ENCODE results near the gene HDAC7. TPM values are rescaled to one million over a fixed set of nuclear protein-coding genes. Genes with fewer than 3 reads are reported as not detected.

The HDAC7 gene
- total and polyA plus RNA-seq, 3 experiments from 2014 or later = 23.1 to 207 (median 206) TPM

GRCh38 chr12:47751561-47751960 lies 68.1 kb downstream of the HDAC7 start:
- Mint-ChIP-seq H3K27me3 (peaks cover 5 to 8% of the 10 kb centered on the region in 2 donors), H3K27ac (no peak overlapping the region), H3K9me3 (no peaks in the 10 kb centered on the region), H3K4me3 (no peak overlapping the region), H3K4me1 (peaks cover 11 to 15% (median 15%) of the 10 kb centered on the region in 3 donors), H3K36me3 (no peaks in the 10 kb centered on the region)
- Histone ChIP-seq H3K4me3 (ENCODE audit: low read length) (no peak overlapping the region), H3K36me3 (ENCODE audit: insufficient read depth, low read length) (no peaks in the 10 kb centered on the region), H3K27ac (ENCODE audit: low read depth, low read length) (no peak overlapping the region), H3K4me1 (ENCODE audit: insufficient read depth, low read length) (no peaks in the 10 kb centered on the region), H3K9me3 (ENCODE audit: low read length) (no peaks in the 10 kb centered on the region), H3K27me3 (ENCODE audit: insufficient read depth, low read length, poor library complexity, severe bottlenecking) (peaks cover 2% of the 10 kb centered on the region)
- CTCF ChIA-PET = interaction anchor here (1.1 to 1.8 kb wide), 2 partner anchors 9 to 16 kb away, joined by 3 to 8 read pairs; no protein-coding TSS in a partner anchor
- POLR2A ChIA-PET = no interaction called here
- DNase-seq = no peak

GRCh38 chr12:47750916-47751470 lies 68.7 kb downstream of the HDAC7 start:
- peaks cover 2% of the 10 kb centered on the region for H3K27me3 ChIP-seq (ENCODE audit: insufficient read depth, low read length, poor library complexity, severe bottlenecking)
- DNase-seq = no peak
- Mint-ChIP-seq H3K27me3 (peaks cover 5 to 8% of the 10 kb centered on the region in 2 donors), H3K4me3 (no peak overlapping the region), H3K4me1 (peaks cover 9 to 13% (median 13%) of the 10 kb centered on the region in 3 donors), H3K9me3 (no peaks in the 10 kb centered on the region), H3K36me3 (no peaks in the 10 kb centered on the region), H3K27ac (no peak overlapping the region)
- POLR2A ChIA-PET = no interaction called here
- H3K4me1 ChIP-seq (ENCODE audit: insufficient read depth, low read length) = no peaks in the 10 kb centered on the region
- no peaks in the 10 kb centered on the region for H3K9me3 ChIP-seq (ENCODE audit: low read length)
- H3K4me3 ChIP-seq (ENCODE audit: low read length) = no peak overlapping the region
- no peak overlapping the region for H3K27ac ChIP-seq (ENCODE audit: low read depth, low read length)
- CTCF ChIA-PET = interaction anchor here (1.1 to 1.8 kb wide), 3 partner anchors 9 to 88 kb away, joined by 3 to 8 read pairs (median 4); no protein-coding TSS in a partner anchor
- H3K36me3 ChIP-seq (ENCODE audit: insufficient read depth, low read length) = no peaks in the 10 kb centered on the region

GRCh38 chr12:47750229-47750798 lies 69.4 kb downstream of the HDAC7 start:
- H3K27ac ChIP-seq (ENCODE audit: low read depth, low read length) = no peak overlapping the region
- Mint-ChIP-seq H3K4me3 (no peak overlapping the region), H3K9me3 (no peaks in the 10 kb centered on the region), H3K27me3 (peaks cover 5 to 13% of the 10 kb centered on the region in 2 donors), H3K4me1 (peaks cover 5 to 6% (median 6%) of the 10 kb centered on the region in 3 donors), H3K36me3 (no peaks in the 10 kb centered on the region), H3K27ac (no peak overlapping the region)
- ChIA-PET POLR2A (no interaction called here), CTCF (interaction anchor here (1.3 kb wide), 1 partner anchor 88 kb away, joined by 4 read pairs; no protein-coding TSS in a partner anchor)
- H3K4me1 ChIP-seq (ENCODE audit: insufficient read depth, low read length) = no peaks in the 10 kb centered on the region
- no peaks in the 10 kb centered on the region for H3K36me3 ChIP-seq (ENCODE audit: insufficient read depth, low read length)
- no peak for DNase-seq
- no peaks in the 10 kb centered on the region for H3K9me3 ChIP-seq (ENCODE audit: low read length)
- peaks cover 2% of the 10 kb centered on the region for H3K27me3 ChIP-seq (ENCODE audit: insufficient read depth, low read length, poor library complexity, severe bottlenecking)
- no peak overlapping the region for H3K4me3 ChIP-seq (ENCODE audit: low read length)

GRCh38 chr12:47748899-47749298 lies 70.8 kb downstream of the HDAC7 start:
- POLR2A ChIA-PET = no interaction called here
- no peak for DNase-seq
- Histone ChIP-seq H3K4me1 (ENCODE audit: insufficient read depth, low read length) (no peaks in the 10 kb centered on the region), H3K4me3 (ENCODE audit: low read length) (no peak overlapping the region), H3K27me3 (ENCODE audit: insufficient read depth, low read length, poor library complexity, severe bottlenecking) (peaks cover 2% of the 10 kb centered on the region), H3K36me3 (ENCODE audit: insufficient read depth, low read length) (no peaks in the 10 kb centered on the region), H3K9me3 (ENCODE audit: low read length) (no peaks in the 10 kb centered on the region), H3K27ac (ENCODE audit: low read depth, low read length) (no peak overlapping the region)
- H3K4me1 Mint-ChIP-seq = peaks cover 0 to 3% (median 0%) of the 10 kb centered on the region in 3 donors
- no peaks in the 10 kb centered on the region for H3K9me3 Mint-ChIP-seq
- CTCF ChIA-PET = interaction anchor here (2.3 to 9.6 kb wide), 2 partner anchors 25 to 89 kb away, joined by 8 to 414 read pairs; partner anchors contain the start of gene SLC48A1
- peaks cover 6 to 22% of the 10 kb centered on the region in 2 donors for H3K27me3 Mint-ChIP-seq
- no peaks in the 10 kb centered on the region for H3K36me3 Mint-ChIP-seq
- H3K27ac Mint-ChIP-seq = peak overlapping the region in 1 of 8 donors; percentile 40
- no peak overlapping the region for H3K4me3 Mint-ChIP-seq

GRCh38 chr12:47748507-47748828 lies 71.2 kb downstream of the HDAC7 start:
- Mint-ChIP-seq H3K4me1 (peaks cover 0 to 4% (median 0%) of the 10 kb centered on the region in 3 donors), H3K4me3 (no peak overlapping the region), H3K27ac (no peak overlapping the region), H3K27me3 (peaks cover 8 to 22% of the 10 kb centered on the region in 2 donors), H3K9me3 (no peaks in the 10 kb centered on the region), H3K36me3 (no peaks in the 10 kb centered on the region)
- Histone ChIP-seq H3K27me3 (ENCODE audit: insufficient read depth, low read length, poor library complexity, severe bottlenecking) (peaks cover 2% of the 10 kb centered on the region), H3K27ac (ENCODE audit: low read depth, low read length) (no peak overlapping the region), H3K4me3 (ENCODE audit: low read length) (no peak overlapping the region), H3K9me3 (ENCODE audit: low read length) (no peaks in the 10 kb centered on the region), H3K4me1 (ENCODE audit: insufficient read depth, low read length) (no peaks in the 10 kb centered on the region), H3K36me3 (ENCODE audit: insufficient read depth, low read length) (no peaks in the 10 kb centered on the region)
- no peak for DNase-seq
- POLR2A ChIA-PET = no interaction called here
- CTCF ChIA-PET = interaction anchor here (2.3 to 9.6 kb wide), 2 partner anchors 25 to 89 kb away, joined by 8 to 414 read pairs; partner anchors contain the start of gene SLC48A1

GRCh38 chr12:47747596-47748506 lies 71.9 kb downstream of the HDAC7 start:
- Mint-ChIP-seq H3K27ac (no peak overlapping the region), H3K9me3 (no peaks in the 10 kb centered on the region), H3K36me3 (no peaks in the 10 kb centered on the region), H3K27me3 (peaks cover 10 to 27% of the 10 kb centered on the region in 2 donors), H3K4me3 (no peak overlapping the region), H3K4me1 (peaks cover 0 to 6% (median 0%) of the 10 kb centered on the region in 3 donors)
- DNase-seq = no peak
- Histone ChIP-seq H3K36me3 (ENCODE audit: insufficient read depth, low read length) (no peaks in the 10 kb centered on the region), H3K4me1 (ENCODE audit: insufficient read depth, low read length) (no peaks in the 10 kb centered on the region), H3K27me3 (ENCODE audit: insufficient read depth, low read length, poor library complexity, severe bottlenecking) (peaks cover 2% of the 10 kb centered on the region), H3K9me3 (ENCODE audit: low read length) (no peaks in the 10 kb centered on the region), H3K27ac (ENCODE audit: low read depth, low read length) (no peak overlapping the region), H3K4me3 (ENCODE audit: low read length) (no peak overlapping the region)
- CTCF ChIA-PET = interaction anchor here (1.6 to 9.6 kb wide), 3 partner anchors 15 to 90 kb away, joined by 3 to 414 read pairs (median 8); partner anchors contain the start of gene SLC48A1
- POLR2A ChIA-PET = no interaction called here

- Histone ChIP-seq H3K4me1 (ENCODE audit: insufficient read depth, low read length) (peaks cover 6% of the 10 kb centered on the region), H3K27me3 (ENCODE audit: insufficient read depth, low read length, poor library complexity, severe bottlenecking) (peaks cover 2% of the 10 kb centered on the region), H3K4me3 (ENCODE audit: low read length) (no peak overlapping the region), H3K27ac (ENCODE audit: low read depth, low read length) (no peak overlapping the region), H3K36me3 (ENCODE audit: insufficient read depth, low read length) (no peaks in the 10 kb centered on the region), H3K9me3 (ENCODE audit: low read length) (no peaks in the 10 kb centered on the region)
- ChIA-PET CTCF (interaction anchor here (0.6 to 9.6 kb wide), 4 partner anchors 12 to 91 kb away, joined by 3 to 414 read pairs (median 6); partner anchors contain the start of gene SLC48A1), POLR2A (no interaction called here)
- Mint-ChIP-seq H3K36me3 (no peaks in the 10 kb centered on the region), H3K4me3 (no peak overlapping the region), H3K9me3 (no peaks in the 10 kb centered on the region), H3K27ac (no peak overlapping the region), H3K27me3 (peaks cover 10 to 27% of the 10 kb centered on the region in 2 donors), H3K4me1 (peaks cover 4 to 11% (median 5%) of the 10 kb centered on the region in 3 donors)
- DNase-seq = no peak
Observed at GRCh38 chr12:47747126-47747525, 72.6 kb downstream of the HDAC7 start.

Data from CD8-positive, alpha-beta memory T cell (primary cell).